C4-2B (cell line): Measurements from ENCODE around the gene PLP2.

Experiments used
- CTCF ChIP-seq: fragments of 450-650 bp; conservative IDR thresholded peaks from 2 replicates; pipeline ENCODE4 v1.5.1; 2017; ENCODE audit warnings: mild to moderate bottlenecking
- ZFX ChIP-seq: fragments of 450-650 bp; IDR thresholded peaks from 2 replicates; pipeline ENCODE4 v1.6.1; 2017

DNA sequence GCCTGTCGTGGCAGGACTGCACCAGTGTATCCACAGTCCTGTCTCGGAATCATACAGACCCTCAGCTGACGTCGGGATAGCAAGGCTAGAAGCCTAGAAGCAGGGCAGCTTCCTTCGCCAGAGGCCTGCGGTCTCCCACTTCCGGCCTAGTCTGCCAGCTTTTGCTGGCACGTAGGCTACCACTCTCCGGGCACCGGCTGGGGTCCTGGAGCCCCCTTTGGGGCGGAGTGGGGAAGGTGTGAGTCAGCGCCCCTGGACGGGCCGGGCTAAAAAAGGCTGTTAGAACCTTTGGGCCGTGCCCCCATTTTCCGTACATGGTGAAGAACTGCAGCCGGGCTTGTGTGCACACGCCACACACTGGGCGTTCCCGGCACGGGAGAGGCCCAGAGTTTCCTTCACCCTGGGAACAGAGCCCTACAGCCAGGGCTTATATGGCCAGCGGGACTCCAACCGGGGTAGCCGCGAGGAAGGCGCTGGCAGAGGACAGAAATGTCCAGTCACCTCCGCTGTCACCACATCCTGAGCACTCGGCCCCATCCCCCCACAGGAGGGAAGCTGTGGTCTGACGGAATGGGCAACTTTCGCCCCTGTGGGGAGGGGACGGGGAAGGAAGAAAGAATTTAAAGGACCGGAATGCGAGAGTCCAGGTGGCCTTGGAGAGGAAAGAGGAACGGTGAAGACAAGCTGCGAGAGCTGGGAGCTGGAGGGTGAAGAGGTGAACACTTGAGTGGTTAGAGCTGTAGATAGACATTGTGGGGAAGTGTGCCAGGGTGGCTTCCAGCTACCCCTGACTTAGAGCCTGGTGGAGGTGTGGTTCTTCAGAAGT, 4.6 kb upstream of the PLP2 start:
- TF ChIP-seq CTCF, result no peak
- no peak for TF ChIP-seq ZFX
